Mesothelial cell of epicardium (in vitro differentiated cells): ENCODE measurements around the gene CA11. TPM values are rescaled to one million over a fixed set of nuclear protein-coding genes. Genes with fewer than 3 reads are reported as not detected.

Experiments
- DNase-seq, 2 experiments: peaks; one replicate each; pipeline ENCODE4 v3.0.0; 2021; ENCODE audit warnings: low spot score in 2 of 2; ENCODE audit not compliant: unreplicated experiment in 2 of 2
- H3K27ac Mint-ChIP-seq: 2 replicates; pipeline ENCODE4 v1.8.0; 2021; ENCODE audit warnings: mixed read lengths
- H3K27me3 Mint-ChIP-seq: 2 replicates; pipeline ENCODE4 v1.8.0; 2021; ENCODE audit warnings: low read depth, mixed read lengths
- H3K36me3 Mint-ChIP-seq: 2 replicates; pipeline ENCODE4 v1.8.0; 2021; ENCODE audit warnings: mixed read lengths
- H3K4me1 Mint-ChIP-seq: 2 replicates; pipeline ENCODE4 v1.8.0; 2021; ENCODE audit warnings: mixed read lengths
- H3K4me3 Mint-ChIP-seq: 2 replicates; pipeline ENCODE4 v1.8.0; 2021; ENCODE audit warnings: mild to moderate bottlenecking, moderate library complexity, mixed read lengths
- H3K9me3 Mint-ChIP-seq: 2 replicates; pipeline ENCODE4 v1.8.0; 2021; ENCODE audit warnings: mixed read lengths
- total RNA-seq: library from RNA; stranded (reverse); gene quantifications from 3 replicates; pipeline ENCODE4 v1.2.1, GENCODE V29; 2021
- TF ChIP-seq, protein P1 (sequence below): fragments of 200-600 bp; sonication (generic); IDR thresholded peaks from one replicate; pipeline ENCODE4 v1.5.0; 2021; ENCODE audit warnings: antibody characterized with exemption; ENCODE audit not compliant: unreplicated experiment

CA11 gene
- total RNA-seq, 1 donor from 2014 or later, result 48.2 TPM

GRCh38 chr19:48613852-48614435 is 32.0 kb downstream of the CA11 start:
- TF ChIP-seq, protein P1, sequence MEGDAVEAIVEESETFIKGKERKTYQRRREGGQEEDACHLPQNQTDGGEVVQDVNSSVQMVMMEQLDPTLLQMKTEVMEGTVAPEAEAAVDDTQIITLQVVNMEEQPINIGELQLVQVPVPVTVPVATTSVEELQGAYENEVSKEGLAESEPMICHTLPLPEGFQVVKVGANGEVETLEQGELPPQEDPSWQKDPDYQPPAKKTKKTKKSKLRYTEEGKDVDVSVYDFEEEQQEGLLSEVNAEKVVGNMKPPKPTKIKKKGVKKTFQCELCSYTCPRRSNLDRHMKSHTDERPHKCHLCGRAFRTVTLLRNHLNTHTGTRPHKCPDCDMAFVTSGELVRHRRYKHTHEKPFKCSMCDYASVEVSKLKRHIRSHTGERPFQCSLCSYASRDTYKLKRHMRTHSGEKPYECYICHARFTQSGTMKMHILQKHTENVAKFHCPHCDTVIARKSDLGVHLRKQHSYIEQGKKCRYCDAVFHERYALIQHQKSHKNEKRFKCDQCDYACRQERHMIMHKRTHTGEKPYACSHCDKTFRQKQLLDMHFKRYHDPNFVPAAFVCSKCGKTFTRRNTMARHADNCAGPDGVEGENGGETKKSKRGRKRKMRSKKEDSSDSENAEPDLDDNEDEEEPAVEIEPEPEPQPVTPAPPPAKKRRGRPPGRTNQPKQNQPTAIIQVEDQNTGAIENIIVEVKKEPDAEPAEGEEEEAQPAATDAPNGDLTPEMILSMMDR, result no peak
- no peak for DNase-seq
- peak overlapping the region; percentile 43 for H3K27ac Mint-ChIP-seq
- peaks cover 5% of the 10 kb centered on the region for H3K36me3 Mint-ChIP-seq
- H3K9me3 Mint-ChIP-seq, result no peaks in the 10 kb centered on the region
- no peak overlapping the region for H3K4me3 Mint-ChIP-seq
- peaks cover 29% of the 10 kb centered on the region for H3K4me1 Mint-ChIP-seq
- H3K27me3 Mint-ChIP-seq, result no peaks in the 10 kb centered on the region

DNA sequence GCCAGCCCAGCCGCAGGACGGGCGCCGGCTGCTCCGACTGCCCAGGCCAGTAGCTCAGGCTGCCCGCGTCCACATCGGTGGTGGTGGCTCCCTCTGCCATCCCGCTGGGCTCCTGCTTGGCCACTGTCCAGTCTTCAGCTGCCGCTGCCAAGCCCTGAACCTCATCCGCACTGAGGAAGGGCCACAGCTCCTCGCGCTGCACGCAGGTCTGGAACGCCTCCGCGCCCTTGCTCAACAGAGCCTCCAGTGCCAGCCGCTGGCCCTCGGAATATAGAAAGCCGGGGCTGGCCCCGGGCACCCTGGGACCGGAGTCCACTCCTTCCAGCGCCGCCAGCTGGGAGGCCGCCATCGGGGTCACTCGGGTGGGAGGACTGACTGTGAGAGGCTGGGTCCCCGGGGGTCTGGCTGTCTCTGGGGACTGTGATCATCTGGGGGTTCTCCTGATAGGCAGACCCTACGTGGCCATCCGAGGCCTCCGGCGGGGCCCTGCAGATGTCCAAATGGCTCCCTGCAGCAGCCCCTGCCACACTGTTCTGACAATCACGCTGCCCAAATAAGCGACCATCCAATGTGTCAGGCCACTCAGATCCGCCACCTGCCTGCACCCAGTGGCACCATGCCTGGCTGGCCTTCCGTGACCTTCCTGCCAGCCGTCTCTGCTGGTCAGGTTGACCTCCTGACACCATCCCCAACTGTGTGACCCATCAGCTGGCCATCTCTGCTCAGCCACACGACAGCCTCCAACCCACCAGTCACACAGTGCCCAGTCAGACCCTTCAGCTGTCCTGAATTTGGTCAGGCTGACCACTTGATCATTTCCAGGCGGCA is 32.7 kb downstream of the CA11 start:
- no peaks in the 10 kb centered on the region for H3K9me3 Mint-ChIP-seq
- TF ChIP-seq, protein P1, result no peak
- H3K27me3 Mint-ChIP-seq, result no peaks in the 10 kb centered on the region
- no peak overlapping the region for H3K4me3 Mint-ChIP-seq
- H3K36me3 Mint-ChIP-seq, result peaks cover 5% of the 10 kb centered on the region
- H3K4me1 Mint-ChIP-seq, result peaks cover 26% of the 10 kb centered on the region
- DNase-seq, result no peak
- H3K27ac Mint-ChIP-seq, result no peak overlapping the region

GRCh38 chr19:48611872-48612271 is 34.1 kb downstream of the CA11 start:
- Mint-ChIP-seq H3K27ac (no peak overlapping the region), H3K27me3 (no peaks in the 10 kb centered on the region), H3K4me3 (no peak overlapping the region), H3K36me3 (peaks cover 5% of the 10 kb centered on the region), H3K9me3 (no peaks in the 10 kb centered on the region), H3K4me1 (peaks cover 12% of the 10 kb centered on the region)
- DNase-seq, result no peak
- TF ChIP-seq, protein P1, result no peak

- H3K36me3 Mint-ChIP-seq, result no peaks in the 10 kb centered on the region
- no peak overlapping the region for H3K4me3 Mint-ChIP-seq
- H3K9me3 Mint-ChIP-seq, result no peaks in the 10 kb centered on the region
- H3K27ac Mint-ChIP-seq, result no peak overlapping the region
- H3K27me3 Mint-ChIP-seq, result no peaks in the 10 kb centered on the region
- H3K4me1 Mint-ChIP-seq, result no peaks in the 10 kb centered on the region
- TF ChIP-seq, protein P1, result no peak
- no peak for DNase-seq
Measured at GRCh38 chr19:48609571-48610108, 36.3 kb downstream of the CA11 start.

- Mint-ChIP-seq H3K27me3 (no peaks in the 10 kb centered on the region), H3K9me3 (no peaks in the 10 kb centered on the region), H3K4me1 (no peaks in the 10 kb centered on the region), H3K36me3 (no peaks in the 10 kb centered on the region), H3K4me3 (no peak overlapping the region), H3K27ac (no peak overlapping the region)
- no peak for DNase-seq
- TF ChIP-seq, protein P1, result no peak
Measured at GRCh38 chr19:48608798-48609263, 37.2 kb downstream of the CA11 start.
